Measurements from ENCODE around the gene FUBP1. TPM values are rescaled to one million over a fixed set of nuclear protein-coding genes. Genes with fewer than 3 reads are reported as not detected.

Gene FUBP1
- total and polyA plus RNA-seq, 12 donors, result 27.8 to 77.6 (median 68.6) TPM

DNA sequence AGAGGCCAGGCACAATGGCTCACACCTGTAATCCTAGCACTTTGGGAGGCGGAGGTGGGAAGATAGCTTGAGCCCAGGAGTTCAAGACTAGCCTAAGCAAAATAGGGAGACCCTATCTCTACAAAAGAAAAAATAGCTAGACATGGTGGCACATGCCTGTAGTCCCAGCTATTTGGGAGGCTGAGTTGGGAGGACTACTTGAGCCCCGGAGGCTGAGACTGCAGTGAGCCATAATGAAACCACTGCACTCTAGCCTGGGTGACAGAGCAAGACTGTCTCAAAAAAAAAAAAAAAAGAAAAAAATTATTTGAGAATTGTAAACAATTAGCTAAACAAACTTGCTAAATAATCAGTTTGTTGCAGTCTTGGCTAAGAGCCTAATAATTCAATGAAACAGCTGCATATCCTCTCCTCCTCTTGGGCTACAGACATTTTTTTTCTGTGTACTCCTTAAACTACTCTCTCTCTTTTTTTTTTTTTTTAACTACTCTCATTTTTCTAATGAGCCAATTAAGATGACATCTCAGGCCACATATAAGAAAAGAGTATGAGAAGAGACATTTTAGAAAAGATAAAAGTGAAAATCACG lies 15.3 kb upstream of the FUBP1 start:
- TF ChIP-seq, protein P1, sequence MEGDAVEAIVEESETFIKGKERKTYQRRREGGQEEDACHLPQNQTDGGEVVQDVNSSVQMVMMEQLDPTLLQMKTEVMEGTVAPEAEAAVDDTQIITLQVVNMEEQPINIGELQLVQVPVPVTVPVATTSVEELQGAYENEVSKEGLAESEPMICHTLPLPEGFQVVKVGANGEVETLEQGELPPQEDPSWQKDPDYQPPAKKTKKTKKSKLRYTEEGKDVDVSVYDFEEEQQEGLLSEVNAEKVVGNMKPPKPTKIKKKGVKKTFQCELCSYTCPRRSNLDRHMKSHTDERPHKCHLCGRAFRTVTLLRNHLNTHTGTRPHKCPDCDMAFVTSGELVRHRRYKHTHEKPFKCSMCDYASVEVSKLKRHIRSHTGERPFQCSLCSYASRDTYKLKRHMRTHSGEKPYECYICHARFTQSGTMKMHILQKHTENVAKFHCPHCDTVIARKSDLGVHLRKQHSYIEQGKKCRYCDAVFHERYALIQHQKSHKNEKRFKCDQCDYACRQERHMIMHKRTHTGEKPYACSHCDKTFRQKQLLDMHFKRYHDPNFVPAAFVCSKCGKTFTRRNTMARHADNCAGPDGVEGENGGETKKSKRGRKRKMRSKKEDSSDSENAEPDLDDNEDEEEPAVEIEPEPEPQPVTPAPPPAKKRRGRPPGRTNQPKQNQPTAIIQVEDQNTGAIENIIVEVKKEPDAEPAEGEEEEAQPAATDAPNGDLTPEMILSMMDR (IDR thresholded peaks at IDR 0.05), result no peak
- no peaks in the 10 kb centered on the region for H3K9me3 ChIP-seq
- no peak for ATAC-seq
- no peak overlapping the region for H3K4me3 ChIP-seq
- no peak overlapping the region for H3K27ac ChIP-seq
- DNase-seq, result no peak
- no peaks in the 10 kb centered on the region for H3K27me3 ChIP-seq
- WGBS, 2 donors, result 92 to 94% methylated on average over 3 of the region's 3 CpGs
- peaks cover 0 to 31% (median 0%) of the 10 kb centered on the region in 9 donors for H3K36me3 ChIP-seq
- peaks cover 0 to 28% (median 4%) of the 10 kb centered on the region in 9 donors for H3K4me1 ChIP-seq
- intact Hi-C loops (cut with DNase I), result no loop called here

DNA sequence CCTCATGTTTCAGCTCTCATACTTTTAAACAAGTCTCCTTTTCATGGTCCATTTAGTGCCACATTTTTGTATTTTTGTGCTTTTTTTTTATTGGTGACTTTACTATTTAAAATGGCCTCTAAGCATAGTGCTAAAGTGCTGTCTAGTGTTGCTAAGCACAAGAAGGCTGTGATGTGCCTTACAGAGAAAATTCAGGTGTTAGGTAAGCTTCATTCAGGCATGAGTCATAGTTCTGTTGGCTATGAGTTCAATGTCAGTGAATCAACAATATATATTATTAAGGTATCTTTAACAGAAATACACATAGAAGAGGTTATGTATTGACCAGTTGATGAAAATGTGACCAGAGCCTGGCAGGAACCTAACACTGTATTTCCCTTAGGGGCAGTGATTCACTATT lies 12.8 kb upstream of the FUBP1 start:
- no peak overlapping the region for H3K27ac ChIP-seq
- intact Hi-C loops (cut with DNase I), result no loop called here
- H3K9me3 ChIP-seq, result no peaks in the 10 kb centered on the region
- H3K36me3 ChIP-seq, result peaks cover 0 to 31% (median 0%) of the 10 kb centered on the region in 9 donors
- DNase-seq (no peak), ATAC-seq (no peak)
- H3K27me3 ChIP-seq, result no peaks in the 10 kb centered on the region
- TF ChIP-seq, protein P1 (IDR thresholded peaks at IDR 0.05), result no peak
- no peak overlapping the region for H3K4me3 ChIP-seq
- peaks cover 0 to 34% (median 5%) of the 10 kb centered on the region in 9 donors for H3K4me1 ChIP-seq

DNA sequence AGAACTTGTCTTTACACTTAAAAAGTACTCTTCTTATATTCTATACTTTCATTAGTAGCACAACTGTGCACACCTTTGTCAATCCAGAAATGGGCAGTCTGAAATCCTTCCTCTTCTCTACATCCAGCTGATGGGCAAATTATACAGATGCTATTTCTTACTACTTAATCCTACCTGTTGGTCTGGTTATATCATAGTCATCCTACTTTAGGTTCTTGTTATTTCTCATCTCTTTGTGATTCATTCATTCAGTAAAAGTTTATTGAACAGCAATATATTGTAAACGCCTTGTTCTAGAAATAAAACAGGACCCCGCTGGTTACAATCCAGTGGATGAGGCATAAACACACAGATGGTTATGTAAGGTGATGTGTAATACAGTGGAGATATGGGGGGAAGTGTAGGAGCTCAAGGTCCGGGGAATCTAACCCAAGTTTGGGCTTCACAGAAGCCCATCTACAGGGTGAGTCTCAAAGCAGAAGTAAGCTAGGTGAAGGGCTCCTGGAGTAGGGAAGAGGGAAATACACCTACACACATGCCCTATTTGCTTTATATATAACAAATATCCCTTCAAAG lies 11.8 kb upstream of the FUBP1 start:
- Histone ChIP-seq H3K4me3 (no peak overlapping the region), H3K9me3 (no peaks in the 10 kb centered on the region), H3K36me3 (peaks cover 0 to 24% (median 0%) of the 10 kb centered on the region in 9 donors), H3K27me3 (no peaks in the 10 kb centered on the region), H3K27ac (no peak overlapping the region), H3K4me1 (peaks cover 0 to 36% (median 10%) of the 10 kb centered on the region in 9 donors)
- ATAC-seq (no peak), DNase-seq (no peak)
- intact Hi-C loops (cut with DNase I), result no loop called here
- TF ChIP-seq, protein P1 (IDR thresholded peaks at IDR 0.05), result no peak
- 94 to 95% methylated on average over 3 of the region's 3 CpGs for WGBS, 2 donors

DNA sequence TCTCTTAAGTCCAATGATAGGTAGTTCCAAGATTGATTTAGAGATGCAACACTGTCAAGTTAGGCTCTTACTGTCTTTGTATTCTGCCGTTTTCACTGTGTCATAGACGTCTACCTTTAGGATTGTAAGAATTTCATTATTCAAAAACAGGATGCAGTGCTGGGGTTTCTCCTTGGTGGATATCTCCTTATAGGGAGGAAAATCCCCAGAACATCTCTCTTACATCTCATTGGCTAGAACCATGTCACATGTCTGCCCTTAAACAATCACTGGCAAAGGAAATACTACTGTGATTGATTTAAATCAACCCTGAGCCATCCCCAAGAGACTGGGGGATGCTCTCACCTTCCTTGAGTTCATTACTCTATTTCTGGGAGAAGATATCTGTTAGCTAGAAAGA lies 10.9 kb upstream of the FUBP1 start:
- TF ChIP-seq, protein P1 (IDR thresholded peaks at IDR 0.05), result no peak
- DNase-seq (no peak), ATAC-seq (no peak)
- H3K4me3 ChIP-seq, result no peak overlapping the region
- H3K27ac ChIP-seq, result no peak overlapping the region
- WGBS, 2 donors, result 77 to 83% methylated on average over 2 of the region's 2 CpGs
- intact Hi-C loops (cut with DNase I), result loop anchor here in 1 of 10 donors (10.0 kb wide), 1 partner anchor 125 kb away; no protein-coding TSS in a partner anchor
- H3K36me3 ChIP-seq, result peaks cover 0 to 17% (median 0%) of the 10 kb centered on the region in 9 donors
- peaks cover 0 to 45% (median 19%) of the 10 kb centered on the region in 9 donors for H3K4me1 ChIP-seq
- no peaks in the 10 kb centered on the region for H3K27me3 ChIP-seq
- H3K9me3 ChIP-seq, result no peaks in the 10 kb centered on the region
